HG03439 (cell line): Measurements from ENCODE around the gene FAM25A.
"Not testable (repeated sequence)": the region's sequence is repeated elsewhere in the genome, so short reads cannot be mapped to it uniquely, and the experiment has no call there.

Experiments
- ATAC-seq: cut with Tn5 transposase; IDR thresholded peaks from one replicate; pipeline ENCODE4 v1.9.1; 2021; ENCODE audit warnings: mild to moderate bottlenecking, moderate library complexity; ENCODE audit not compliant: unreplicated experiment

FAM25A gene

DNA sequence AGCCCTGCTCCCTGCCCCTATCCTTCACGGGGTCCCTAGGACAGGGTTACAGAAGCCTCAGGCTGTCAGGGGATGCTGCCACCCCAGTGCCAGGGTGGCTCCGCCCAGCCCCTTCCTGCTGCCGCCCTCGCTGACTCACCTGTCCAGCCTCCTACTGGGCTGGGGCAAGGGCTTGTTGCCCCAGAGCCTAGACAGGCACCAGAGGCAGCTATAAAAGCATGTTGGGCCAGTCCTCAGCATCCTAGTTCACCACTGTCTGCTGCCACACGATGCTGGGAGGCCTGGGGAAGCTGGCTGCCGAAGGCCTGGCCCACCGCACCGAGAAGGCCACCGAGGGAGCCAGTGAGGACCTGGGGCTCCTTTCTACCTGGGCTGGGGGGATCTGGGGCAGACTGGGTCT is at the start of gene FAM25A:
Gene FAM25A, plus strand, starts transcription at position 239 of the 400 bp plus-strand sequence. Its CDS starts 31 bp downstream, at position 270.
- not testable (repeated sequence) for ATAC-seq

GRCh38 chr10:86970982-86971231 is 49.2 kb upstream of the FAM25A start:
- ATAC-seq = no peak

DNA sequence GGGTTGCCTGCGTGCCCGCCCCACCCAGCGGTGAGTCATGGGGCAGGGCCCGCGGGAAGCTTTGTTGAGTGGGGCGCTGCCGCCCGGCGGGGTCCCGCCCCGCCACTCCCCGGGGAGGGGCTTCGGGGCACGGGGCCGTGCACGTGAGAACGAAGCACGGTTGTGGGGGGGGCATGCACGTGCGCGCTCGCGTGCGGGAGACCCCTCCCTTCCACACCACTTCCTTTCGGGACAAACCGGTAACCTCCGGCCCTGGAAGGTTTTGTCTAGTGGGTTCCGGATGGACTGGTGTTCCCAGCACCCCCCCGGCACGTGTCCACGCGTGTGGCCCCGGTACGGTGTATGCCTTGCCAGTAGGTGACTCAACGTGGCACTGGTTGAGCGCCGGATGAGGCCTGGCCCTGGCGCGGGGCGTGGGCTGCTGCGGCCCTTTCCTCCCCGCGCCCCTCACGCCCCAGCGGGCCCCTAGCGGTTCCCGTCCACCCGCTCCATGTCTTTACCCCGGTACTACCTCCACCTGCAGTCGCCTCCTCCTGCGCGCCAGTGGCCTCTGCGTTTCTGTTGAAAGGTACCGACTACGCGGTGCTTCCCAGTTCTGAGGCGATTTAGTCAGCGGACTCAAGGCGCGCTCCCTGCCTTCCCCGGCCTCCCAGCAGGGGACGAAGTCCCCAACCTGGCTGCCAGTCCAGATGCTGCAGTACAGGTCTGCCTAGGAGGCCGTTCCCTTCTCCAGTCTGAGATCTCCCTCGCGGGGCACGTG is 48.7 kb upstream of the FAM25A start:
- ATAC-seq = peak; percentile 80

DNA sequence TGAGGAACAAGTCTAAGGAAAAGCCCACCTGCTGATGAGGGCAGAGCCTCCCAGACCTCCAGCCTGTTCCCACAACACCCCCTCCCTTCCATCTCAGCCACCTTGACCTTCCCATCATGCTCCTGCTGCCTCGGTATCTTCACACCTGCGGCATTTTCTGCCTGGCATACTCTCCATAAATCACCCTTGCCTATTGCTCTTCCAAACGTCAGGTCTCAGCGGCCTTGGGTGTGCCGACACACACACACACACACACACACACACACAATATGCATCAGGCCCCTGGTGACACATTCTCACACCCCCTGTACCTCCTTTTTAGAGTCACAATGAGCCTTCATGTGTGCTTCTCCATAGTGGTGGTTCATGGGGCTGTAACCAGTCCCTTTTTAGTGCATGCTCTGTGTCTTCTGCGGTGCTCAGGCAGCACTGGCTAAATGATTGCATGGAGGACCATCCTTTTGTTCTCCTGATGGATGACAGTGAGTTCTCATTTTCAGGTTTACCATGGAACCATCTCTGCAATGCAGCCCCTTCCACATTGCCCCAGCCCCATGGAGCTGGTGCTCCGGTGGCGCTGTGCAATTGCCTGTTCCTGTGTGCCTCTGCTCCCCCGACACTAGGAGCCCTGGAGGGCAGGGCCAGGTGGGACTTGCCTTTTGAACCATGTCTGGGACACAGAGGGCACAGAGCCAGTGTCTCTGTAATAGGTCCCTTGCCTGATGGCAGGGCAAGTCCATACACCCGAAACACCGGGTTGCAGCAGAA is 47.3 kb upstream of the FAM25A start:
- ATAC-seq = no peak

DNA sequence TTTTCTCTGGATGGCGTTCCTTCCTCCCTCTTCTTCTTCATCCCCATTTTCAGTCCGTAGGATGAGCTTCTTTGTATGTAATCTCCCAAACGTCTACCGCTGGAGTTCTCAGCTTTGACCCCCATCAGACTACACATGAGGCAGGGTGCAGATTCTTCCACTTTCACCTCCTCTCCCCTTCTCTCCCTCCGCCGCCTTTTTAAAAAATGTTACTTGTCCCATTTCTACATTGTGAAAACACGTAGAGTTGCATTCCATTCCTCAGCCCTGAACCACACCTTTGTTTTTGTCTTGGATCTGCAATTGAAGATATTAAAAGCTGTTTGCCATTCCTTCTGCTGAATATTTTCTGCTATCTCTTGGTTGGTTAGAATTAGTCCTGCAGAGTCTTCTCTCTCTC is 45.6 kb upstream of the FAM25A start:
- no peak for ATAC-seq

DNA sequence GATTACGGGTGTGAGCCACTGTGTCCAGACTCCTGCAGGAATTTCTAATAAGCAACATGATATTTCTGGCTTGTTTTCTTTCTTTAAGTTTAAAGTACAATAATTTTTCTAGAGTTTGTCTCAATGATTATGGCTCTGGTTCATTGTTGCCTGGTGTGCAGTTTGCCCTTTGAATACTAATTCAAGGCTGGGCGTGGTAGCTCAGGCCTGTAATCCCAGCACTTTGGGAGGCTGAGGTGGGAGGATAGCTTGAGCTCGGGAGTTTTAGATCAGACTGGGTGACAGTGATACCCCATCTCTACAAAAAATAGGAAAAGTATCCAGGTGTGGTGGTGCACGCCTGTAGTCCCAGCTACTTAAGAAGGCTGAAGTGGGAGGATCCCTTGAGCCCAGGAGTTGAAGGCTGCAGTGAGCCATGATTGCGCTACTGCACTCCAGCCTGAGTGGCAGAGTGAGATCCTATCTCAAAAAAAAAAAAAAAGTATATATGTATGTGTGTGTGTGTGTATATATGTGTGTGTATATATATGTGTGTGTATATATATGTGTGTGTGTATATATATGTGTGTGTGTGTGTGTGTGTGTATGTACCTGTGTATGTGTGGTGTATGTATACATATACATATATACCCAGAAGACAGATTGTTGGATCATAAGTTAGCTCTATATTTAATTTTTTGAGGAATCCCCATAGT is 43.6 kb upstream of the FAM25A start:
- ATAC-seq = no peak

GRCh38 chr10:86978457-86978856 is 41.6 kb upstream of the FAM25A start:
- ATAC-seq = not testable (repeated sequence)

DNA sequence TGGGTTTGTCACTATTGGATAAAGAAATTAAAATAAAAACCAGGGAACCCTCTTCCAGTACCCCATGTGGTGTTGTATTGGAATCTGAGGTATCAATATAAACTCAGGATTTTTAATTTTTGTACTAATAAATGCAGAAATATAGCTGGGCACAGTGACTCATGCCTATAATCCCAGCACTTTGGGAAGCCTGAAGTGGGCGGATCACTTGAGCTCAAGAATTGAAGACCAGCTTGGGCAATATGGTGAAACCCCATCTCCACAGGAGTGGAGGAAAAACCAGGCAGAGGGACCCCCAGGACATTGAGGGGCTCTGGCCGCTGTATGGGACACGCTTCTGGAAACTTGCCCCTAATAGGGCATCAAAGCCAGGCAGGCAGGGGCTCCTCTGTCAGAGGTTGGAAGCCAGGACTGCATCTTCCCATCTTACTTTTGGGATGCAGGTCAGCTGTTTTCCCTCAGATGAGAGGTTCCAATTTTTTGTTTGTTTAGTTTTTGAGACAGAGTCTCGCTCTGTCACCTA is 40.7 kb upstream of the FAM25A start:
- no peak for ATAC-seq

DNA sequence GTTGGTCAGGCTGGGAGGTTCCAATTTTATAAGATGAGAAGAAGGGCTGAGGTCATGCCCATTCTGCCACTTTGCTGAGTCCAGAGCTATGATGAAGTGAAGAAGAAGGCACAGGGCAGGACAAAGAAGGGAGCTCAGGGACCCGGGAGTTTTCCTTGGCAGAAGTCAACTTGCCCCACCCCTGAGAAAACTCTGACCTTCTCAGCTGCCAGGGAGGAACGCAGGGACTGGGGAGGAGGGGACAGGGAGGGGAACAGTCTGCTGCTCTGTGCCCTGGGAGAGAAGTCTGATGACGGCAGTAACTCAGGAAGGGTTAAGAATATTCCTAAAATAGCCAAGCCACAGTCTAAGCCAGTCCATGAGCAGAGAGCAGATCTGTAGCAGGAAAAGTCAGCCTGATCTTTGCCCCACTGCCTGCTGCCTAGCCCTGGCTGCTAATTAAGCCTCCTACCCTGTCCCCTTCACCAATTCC is 40.1 kb upstream of the FAM25A start:
- no peak for ATAC-seq

GRCh38 chr10:86981020-86981419 is 39.1 kb upstream of the FAM25A start:
- ATAC-seq = not testable (repeated sequence)

DNA sequence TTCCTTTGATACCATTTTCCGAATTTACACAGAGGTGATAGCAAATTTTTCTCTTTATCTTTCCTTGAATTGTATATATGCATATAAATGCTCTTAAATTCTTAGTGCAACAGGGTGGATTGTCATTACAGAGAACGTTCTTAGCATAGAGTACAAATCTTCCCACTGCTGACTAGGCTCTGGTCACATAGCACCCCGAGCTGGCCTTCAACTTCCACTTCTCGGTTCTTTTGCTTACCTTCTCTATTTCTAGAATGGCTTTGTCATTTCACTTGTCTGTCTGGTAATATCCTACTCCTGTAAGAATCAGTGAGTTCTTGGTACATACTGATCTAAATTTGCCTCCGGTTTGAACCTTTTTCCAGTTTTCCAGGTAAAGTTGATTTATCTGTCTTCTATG is 38.4 kb upstream of the FAM25A start:
- ATAC-seq = no peak

- not testable (repeated sequence) for ATAC-seq
Measured at GRCh38 chr10:86984498-86984897, 35.6 kb upstream of the FAM25A start.

GRCh38 chr10:86988520-86988919 is 31.6 kb upstream of the FAM25A start:
- ATAC-seq = no peak

- not testable (repeated sequence) for ATAC-seq
Measured at GRCh38 chr10:86991362-86991761, 28.7 kb upstream of the FAM25A start.

- no peak for ATAC-seq
Measured at GRCh38 chr10:86992456-86992855, 27.6 kb upstream of the FAM25A start.

DNA sequence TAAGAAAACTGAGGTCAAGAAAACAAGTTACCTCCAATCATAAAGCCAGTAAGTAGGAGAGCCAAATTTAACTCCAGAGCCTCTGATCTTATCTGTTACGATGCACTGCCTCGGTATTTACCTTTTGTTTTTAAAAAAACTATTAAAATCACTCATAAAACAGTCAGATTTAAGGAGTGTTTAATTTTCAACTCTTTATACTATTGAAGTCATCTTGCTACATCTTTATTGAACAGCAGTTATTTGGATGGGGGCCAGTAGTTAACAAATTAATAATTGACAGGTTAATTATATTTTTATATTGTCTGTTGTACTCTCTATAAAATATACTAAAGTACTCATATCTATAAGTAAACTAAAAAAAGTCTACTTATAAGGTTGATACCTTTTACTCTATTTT is 27.2 kb upstream of the FAM25A start:
- no peak for ATAC-seq

- not testable (repeated sequence) for ATAC-seq
Measured at GRCh38 chr10:86999802-87000403, 20.2 kb upstream of the FAM25A start.

DNA sequence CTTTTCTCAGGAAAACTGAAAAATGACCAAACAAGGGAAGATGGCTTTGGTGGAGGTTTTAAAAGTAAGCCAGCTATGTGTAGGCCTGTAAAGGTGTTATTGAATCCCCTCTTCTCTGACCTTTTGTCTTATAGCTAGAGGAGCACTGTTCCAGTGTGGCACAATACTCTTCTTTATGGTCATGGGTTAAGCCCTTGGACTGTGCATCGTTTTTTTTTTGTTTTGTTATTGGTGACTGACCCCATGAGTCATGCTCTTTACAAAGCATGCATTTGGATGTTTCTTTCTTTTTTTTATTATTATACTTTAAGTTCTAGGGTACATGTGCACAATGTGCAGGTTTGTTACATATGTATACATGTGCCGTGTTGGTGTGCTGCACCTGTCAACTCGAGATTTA is 19.6 kb upstream of the FAM25A start:
- ATAC-seq = no peak

GRCh38 chr10:87007124-87007523 is 13.0 kb upstream of the FAM25A start:
- not testable (repeated sequence) for ATAC-seq

- not testable (repeated sequence) for ATAC-seq
Measured at GRCh38 chr10:87007674-87008073, 12.4 kb upstream of the FAM25A start.

GRCh38 chr10:87008303-87008702 is 11.8 kb upstream of the FAM25A start:
- not testable (repeated sequence) for ATAC-seq
